ENCODE results near the gene GTF2I.
"Not testable (repeated sequence)": the region's sequence is repeated elsewhere in the genome, so short reads cannot be mapped to it uniquely, and the experiment has no call there.

Gene GTF2I

GRCh38 chr7:74717889-74718288, 60.4 kb downstream of the GTF2I start:
- no peak for DNase-seq (ENCODE audit: low read depth)

GRCh38 chr7:74718336-74718735, 60.8 kb downstream of the GTF2I start:
- DNase-seq (ENCODE audit: low read depth): no peak

DNA sequence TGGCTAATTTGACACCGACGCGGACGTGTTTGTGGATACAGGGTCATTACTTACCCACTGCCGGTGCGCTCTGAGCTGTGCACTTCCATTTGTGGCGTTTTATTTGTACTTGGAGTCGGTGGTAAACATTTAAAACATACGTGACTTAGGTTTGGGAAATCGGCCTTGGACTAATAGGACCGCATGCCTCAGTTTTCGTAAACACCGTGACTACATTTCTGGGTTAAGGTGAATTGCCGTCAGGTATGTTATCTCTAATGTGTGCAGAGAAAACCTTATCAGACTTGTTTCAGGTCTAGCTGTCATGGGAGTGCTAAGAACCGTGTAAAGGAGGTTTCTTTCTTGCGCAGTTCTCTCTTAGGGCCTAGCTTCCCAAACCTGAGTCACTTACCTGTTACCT, 64.6 kb downstream of the GTF2I start:
- no peak for DNase-seq (ENCODE audit: low read depth)

DNA sequence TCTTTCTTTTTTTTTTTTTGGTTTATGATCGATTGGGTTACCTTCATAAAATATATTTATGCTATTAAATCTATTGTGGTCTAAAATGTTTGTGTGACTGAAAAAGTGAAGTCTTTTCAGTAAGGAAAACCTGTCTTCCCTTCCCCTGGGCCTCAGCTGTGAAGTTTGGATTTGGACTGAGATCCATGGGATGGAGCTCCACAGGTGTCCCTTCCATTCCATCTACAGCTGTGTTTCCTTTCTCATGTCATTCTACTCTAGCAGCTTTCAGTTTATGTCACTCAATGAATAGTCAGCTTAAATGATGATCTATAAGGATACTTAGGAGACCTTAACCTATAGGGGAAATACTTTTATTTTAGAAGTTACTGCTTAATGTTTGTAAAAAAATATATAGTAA, 68.3 kb downstream of the GTF2I start:
- no peak for DNase-seq (ENCODE audit: low read depth)

DNA sequence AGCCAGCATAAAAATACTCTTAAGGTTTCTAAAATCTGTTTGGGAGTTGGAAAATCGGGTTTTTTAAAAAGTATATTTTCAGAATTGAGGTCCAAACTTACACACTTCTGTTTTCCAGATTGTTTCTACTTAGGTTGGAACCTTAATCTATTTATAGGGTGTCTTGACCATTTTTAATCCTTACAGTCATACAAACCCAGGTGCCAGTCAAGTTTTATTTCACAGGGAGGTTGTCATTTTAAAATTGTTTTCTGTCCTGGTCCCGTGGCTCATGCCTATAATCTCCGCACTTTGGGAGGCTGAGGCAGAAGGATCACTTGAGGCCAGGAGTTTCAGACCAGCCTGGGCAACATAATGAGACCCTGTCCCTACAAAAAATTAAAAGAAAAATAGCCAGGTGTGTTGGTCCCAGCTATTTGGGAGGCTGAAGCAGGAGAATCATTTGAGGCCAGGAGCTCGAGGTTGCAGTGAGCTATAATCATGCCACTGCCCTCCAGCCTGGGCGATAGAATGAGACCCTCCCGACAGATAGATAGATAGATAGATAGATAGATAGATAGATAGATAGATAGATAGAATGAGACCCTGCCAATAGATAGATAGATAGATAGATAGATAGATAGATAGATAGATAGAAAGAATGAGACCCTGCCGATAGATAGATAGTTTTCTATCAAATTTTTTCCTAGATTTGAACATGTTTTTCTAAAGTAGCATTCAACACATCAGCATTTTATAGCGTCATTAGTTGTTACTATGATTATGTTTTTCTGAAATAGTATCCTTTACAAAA, 69.0 kb downstream of the GTF2I start:
- DNase-seq (ENCODE audit: low read depth): no peak

DNA sequence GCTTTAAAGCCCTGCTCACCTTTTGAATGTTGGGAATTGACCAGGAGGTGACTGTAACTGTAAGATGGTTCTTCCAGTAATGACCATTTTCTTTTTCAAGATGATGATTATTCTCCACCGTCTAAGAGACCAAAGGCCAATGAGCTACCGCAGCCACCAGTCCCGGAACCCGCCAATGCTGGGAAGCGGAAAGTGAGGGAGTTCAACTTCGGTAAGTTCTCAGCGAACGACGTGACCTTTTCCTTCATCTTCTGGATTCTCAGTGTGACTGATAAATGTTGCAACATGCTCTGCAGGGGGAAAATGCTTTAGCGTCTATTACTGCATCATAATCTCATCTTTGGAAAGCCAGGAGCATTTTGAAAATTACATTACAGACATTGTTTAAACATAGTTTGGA, 71.2 kb downstream of the GTF2I start:
- not testable (repeated sequence) for DNase-seq (ENCODE audit: low read depth)

GRCh38 chr7:74730186-74730585, 72.7 kb downstream of the GTF2I start:
- not testable (repeated sequence) for DNase-seq (ENCODE audit: low read depth)

GRCh38 chr7:74739974-74740703, 82.6 kb downstream of the GTF2I start:
- DNase-seq (ENCODE audit: low read depth): not testable (repeated sequence)

- DNase-seq (ENCODE audit: low read depth): not testable (repeated sequence)
Measured at GRCh38 chr7:74743936-74744557, 86.5 kb downstream of the GTF2I start.

DNA sequence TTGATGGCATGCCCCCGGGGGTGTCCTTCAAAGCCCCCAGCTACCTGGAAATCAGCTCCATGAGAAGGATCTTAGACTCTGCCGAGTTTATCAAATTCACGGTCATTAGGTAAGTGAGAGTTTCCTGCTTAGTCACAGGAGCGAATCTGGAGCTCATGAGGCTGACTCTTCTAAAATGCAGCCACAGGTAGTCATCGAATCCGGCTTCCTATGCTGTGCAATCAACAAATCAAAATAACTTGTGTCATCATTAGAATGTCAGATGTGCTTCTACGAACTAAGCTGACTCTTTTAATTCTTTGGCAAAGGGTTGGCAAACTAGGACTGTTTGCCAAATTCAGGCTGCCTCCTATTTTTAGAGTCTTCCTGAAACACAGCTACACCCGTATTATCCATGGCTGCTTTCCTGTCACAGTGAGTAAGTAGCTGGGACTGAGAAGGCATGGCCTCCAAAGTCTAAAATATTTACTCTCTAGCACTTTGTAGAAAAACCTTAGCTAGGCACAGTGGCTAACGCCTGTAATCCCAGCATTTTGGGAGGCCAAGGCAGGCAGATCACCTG, 96.5 kb downstream of the GTF2I start:
- not testable (repeated sequence) for DNase-seq (ENCODE audit: low read depth)

DNA sequence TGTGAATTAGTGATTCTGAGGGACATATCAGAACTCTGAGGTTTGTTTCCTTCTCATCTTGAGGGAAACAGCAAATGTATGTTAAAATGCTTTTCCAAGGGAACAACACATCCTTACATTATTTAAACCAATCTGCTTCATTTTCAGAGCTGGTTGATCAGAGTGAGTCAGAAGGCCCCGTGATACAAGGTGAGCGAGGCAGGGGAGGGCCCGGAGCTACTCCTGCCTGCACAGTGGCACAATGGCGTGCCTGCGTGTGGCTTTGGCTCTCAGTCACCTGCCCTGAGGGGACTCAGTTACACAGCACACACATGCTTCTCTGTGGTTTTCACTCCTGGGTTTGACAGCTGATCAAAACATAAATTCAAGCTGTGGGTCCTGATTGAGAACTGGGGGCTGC, 99.2 kb downstream of the GTF2I start:
- DNase-seq (ENCODE audit: low read depth): not testable (repeated sequence)

DNA sequence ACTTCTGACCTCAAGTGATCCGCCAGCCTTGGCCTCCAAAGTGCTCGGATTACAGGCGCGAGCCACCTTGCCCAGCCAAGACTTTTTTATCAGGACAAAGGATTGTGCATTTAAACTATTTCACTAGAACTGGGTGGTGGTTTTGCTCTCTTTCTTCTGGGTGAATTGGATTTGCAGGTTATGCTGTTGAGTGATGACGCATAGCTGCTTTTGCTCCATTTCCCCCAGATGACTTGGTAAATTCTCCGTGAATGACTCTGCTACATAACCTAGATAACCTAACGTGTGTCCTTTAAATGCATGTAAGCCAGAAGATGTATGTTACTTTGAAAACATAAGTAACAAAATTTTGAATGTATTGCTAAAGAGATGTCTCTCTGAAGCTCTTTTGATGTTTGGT, 100.8 kb downstream of the GTF2I start:
- DNase-seq (ENCODE audit: low read depth): not testable (repeated sequence)

DNA sequence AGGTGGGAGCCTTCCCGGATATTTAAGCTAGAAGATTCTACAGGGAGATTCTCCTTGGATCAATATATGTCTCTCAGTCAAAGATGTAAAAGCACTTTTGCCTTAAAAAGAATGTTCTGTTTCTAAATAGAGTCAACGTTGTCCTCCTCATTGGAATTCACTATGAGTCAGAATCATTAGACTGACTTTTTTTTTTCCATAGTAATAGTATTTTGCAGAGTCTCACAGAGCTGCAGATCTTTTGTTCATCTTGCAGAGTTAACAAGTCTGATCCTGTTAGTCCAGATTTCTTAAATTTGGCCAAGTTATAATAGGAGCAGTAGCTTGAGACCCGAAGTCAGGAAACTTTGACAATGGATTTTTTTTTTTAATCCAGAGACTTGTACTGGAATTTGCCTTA, 101.5 kb downstream of the GTF2I start:
- DNase-seq (ENCODE audit: low read depth): not testable (repeated sequence)

GRCh38 chr7:74765205-74765918, 107.8 kb downstream of the GTF2I start:
- not testable (repeated sequence) for DNase-seq (ENCODE audit: low read depth)

DNA sequence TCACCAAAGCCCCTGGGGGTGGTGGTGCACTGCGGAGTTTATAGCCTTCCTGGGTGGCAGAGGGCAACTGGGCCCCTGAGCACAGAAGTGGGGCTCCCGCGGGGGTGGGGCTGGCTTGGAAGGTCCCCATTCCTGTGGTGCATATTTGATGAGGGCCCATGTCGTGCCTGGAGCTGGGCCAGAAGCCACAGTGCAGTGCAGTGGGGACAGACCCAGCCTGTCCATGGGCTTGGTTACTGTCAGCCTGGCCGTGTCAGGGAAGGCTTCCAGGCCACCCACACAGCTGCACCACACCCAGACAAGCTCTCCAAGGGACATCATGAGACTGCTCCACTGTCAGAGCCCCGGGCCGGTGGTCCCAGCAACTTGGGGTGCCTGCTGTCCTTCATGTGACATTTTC, 109.0 kb downstream of the GTF2I start:
- not testable (repeated sequence) for DNase-seq (ENCODE audit: low read depth)

DNA sequence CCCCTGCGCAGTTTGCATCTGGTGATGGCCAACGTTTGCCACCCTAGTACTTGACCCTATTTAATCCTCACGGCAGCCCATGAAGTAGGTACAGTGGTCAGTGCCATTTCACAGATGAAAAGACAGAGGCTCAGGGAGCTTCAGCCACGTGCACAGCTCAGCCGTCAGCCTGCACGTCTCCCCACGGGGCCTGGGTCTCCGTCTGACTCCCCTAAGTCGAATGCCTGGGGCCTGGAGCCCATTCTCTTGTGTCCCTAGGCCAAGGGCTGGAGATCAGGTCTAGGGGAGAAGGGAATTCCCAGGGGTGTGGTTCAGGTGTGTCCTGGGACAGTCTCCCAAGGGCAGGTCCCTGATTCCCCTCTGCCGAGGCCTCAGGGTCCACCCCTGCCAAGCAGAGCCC, 109.5 kb downstream of the GTF2I start:
- not testable (repeated sequence) for DNase-seq (ENCODE audit: low read depth)

DNA sequence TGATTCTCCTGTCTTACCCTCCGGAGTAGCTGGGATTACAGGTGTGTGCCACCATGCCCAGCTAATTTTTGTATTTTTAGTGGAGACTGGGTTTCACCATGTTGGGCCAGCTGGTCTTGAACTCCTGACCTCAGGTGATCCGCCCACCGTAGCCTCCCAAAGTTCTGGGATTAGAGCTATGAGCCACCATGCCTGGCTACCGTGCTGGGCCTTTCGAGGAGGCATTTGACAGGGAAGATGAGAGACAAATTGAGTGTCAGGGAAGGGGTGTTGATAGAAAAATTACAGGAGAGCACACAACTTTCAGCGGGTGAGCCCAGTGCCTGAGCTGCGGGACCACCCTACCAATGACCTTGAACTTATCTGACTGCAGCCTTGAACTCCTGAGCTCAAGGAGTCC, 112.5 kb downstream of the GTF2I start:
- DNase-seq (ENCODE audit: low read depth): not testable (repeated sequence)

- not testable (repeated sequence) for DNase-seq (ENCODE audit: low read depth)
Measured at GRCh38 chr7:74772093-74772492, 114.6 kb downstream of the GTF2I start.

- not testable (repeated sequence) for DNase-seq (ENCODE audit: low read depth)
Measured at GRCh38 chr7:74773760-74774750, 116.5 kb downstream of the GTF2I start, which contains the start of gene NCF1. TSS of gene NCF1 (plus strand) at chr7:74774011. CDS start at chr7:74774032, 21 bp downstream.

GRCh38 chr7:74775111-74775510, 117.6 kb downstream of the GTF2I start:
- not testable (repeated sequence) for DNase-seq (ENCODE audit: low read depth)
